Esophagus muscularis mucosa (tissue), 4 donors: ENCODE measurements around the gene AFF3. TPM values are rescaled to one million over a fixed set of nuclear protein-coding genes. Genes with fewer than 3 reads are reported as not detected.
A peak's percentile ranks its signal among the peaks of the same experiment; 100 is the strongest.

Source experiments
- DNase-seq: peaks from one replicate; pipeline ENCODE4 v3.0.0-alpha.2; 2017; ENCODE audit errors: extremely low spot score
- H3K27ac ChIP-seq, 4 donors: fragments of 200-600 bp; sonication (generic); replicated peaks in 1 of 4; 1 replicate in 3 of 4; 2 replicates in 1 of 4; pipeline ENCODE4 v1.5.1; 2016 to 2019; ENCODE audit warnings: mild to moderate bottlenecking in 1 of 4
- H3K27me3 ChIP-seq, 4 donors: fragments of 200-600 bp; sonication (generic); one replicate each; pipeline versions ENCODE4 v1.5.1 to v1.6.0; 2016 to 2019
- H3K36me3 ChIP-seq, 4 donors: fragments of 200-600 bp; sonication (generic); one replicate each; pipeline ENCODE4 v1.5.1; 2016 to 2019
- H3K4me1 ChIP-seq, 4 donors: fragments of 200-600 bp; sonication (generic); one replicate each; pipeline ENCODE4 v1.5.1; 2016 to 2019
- H3K4me3 ChIP-seq, 4 donors: fragments of 200-600 bp; sonication (generic); 1 replicate in 2 of 4; 2 replicates in 2 of 4; pipeline ENCODE4 v1.5.1; 2016 to 2019; ENCODE audit warnings: mild to moderate bottlenecking in 4 of 4, moderate library complexity in 1 of 4
- H3K9me3 ChIP-seq, 4 donors: fragments of 200-600 bp; sonication (generic); 1 replicate in 3 of 4; 2 replicates in 1 of 4; pipeline ENCODE4 v1.5.1; 2016 to 2019
- EP300 ChIP-seq: sonication (generic); formaldehyde crosslinking; IDR thresholded peaks from one replicate; pipeline ENCODE4 v1.6.1; 2017; ENCODE audit warnings: antibody characterized with exemption
- POLR2A ChIP-seq: fragments of 450-650 bp; IDR thresholded peaks from one replicate; pipeline ENCODE4 v1.6.1; 2017; ENCODE audit warnings: antibody characterized with exemption, moderate library complexity, mild to moderate bottlenecking, low read depth
- POLR2AphosphoS5 ChIP-seq, 2 donors: sonication (generic); formaldehyde crosslinking; IDR thresholded peaks; one replicate each; pipeline ENCODE4 v1.6.1; 2017; ENCODE audit warnings: antibody characterized with exemption in 2 of 2
- WGBS: methylation state at CpG from one replicate; pipeline ENCODE4 v1.1.5; 2018; 5-methylcytosine and 5-hydroxymethylcytosine counted together
- intact Hi-C: fragments of 100-400 bp; cut with DNase I; formaldehyde crosslinking; loops from one replicate; pipeline ENCODE4 v1.15.1; 2023
- total RNA-seq, 4 donors: library from RNA; depleted of rRNA; stranded (reverse); fragments of >200 nt; gene quantifications; one replicate each; pipeline versions ENCODE4 v1.1.0 to v1.2.1, GENCODE V29; 2016
- TF ChIP-seq, protein P1 (sequence below), 3 experiments: fragments of 200-600 bp in 2 of 3; fragments of 450-650 bp in 1 of 3; sonication (generic) in 2 of 3; IDR thresholded peaks; one replicate each; pipeline ENCODE4 v1.5.1; 2017 to 2019; ENCODE audit warnings: antibody characterized with exemption in 3 of 3, mild to moderate bottlenecking in 2 of 3, moderate library complexity in 1 of 3

The AFF3 gene
- total RNA-seq, 4 donors from 2014 or later: 36.4 to 99.5 (median 56.9) TPM

DNA sequence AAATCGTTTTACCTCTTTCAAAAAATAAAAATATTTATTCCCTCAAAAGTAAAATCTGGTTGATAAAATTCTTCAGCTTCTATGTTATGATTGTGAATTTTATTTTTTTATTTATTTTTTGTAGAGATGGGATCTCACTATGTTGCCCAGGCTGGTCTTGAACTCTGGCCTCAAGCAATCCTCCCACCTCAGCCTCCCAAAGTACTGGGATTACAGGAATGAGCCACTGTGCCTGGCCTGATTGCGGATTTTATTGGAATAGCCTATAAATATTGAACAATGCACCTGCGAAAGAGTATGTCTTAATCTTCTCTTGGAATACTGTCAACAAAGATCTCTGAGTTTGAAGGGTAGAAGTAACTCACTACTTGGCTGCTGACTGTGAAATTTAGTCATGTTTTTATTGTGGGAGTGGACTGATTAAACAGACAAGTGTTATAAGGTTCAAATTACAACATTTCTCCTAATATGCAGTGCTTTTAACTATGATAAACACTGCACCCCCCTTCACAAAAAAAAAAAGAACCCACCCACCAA lies 138.0 kb downstream of the AFF3 start:
- no peaks in the 10 kb centered on the region for H3K9me3 ChIP-seq
- H3K27me3 ChIP-seq: no peaks in the 10 kb centered on the region
- no peak for TF ChIP-seq EP300
- TF ChIP-seq, protein P1, sequence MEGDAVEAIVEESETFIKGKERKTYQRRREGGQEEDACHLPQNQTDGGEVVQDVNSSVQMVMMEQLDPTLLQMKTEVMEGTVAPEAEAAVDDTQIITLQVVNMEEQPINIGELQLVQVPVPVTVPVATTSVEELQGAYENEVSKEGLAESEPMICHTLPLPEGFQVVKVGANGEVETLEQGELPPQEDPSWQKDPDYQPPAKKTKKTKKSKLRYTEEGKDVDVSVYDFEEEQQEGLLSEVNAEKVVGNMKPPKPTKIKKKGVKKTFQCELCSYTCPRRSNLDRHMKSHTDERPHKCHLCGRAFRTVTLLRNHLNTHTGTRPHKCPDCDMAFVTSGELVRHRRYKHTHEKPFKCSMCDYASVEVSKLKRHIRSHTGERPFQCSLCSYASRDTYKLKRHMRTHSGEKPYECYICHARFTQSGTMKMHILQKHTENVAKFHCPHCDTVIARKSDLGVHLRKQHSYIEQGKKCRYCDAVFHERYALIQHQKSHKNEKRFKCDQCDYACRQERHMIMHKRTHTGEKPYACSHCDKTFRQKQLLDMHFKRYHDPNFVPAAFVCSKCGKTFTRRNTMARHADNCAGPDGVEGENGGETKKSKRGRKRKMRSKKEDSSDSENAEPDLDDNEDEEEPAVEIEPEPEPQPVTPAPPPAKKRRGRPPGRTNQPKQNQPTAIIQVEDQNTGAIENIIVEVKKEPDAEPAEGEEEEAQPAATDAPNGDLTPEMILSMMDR (IDR thresholded peaks at IDR 0.05): no peak
- intact Hi-C loops: no loop called here
- peak; percentile 47 for DNase-seq
- 96% methylated on average over 3 of the region's 3 CpGs for WGBS
- no peak overlapping the region for H3K4me3 ChIP-seq
- peaks cover 0 to 10% (median 9%) of the 10 kb centered on the region in 4 donors for H3K4me1 ChIP-seq
- peaks cover 0 to 29% (median 12%) of the 10 kb centered on the region in 4 donors for H3K36me3 ChIP-seq
- no peak overlapping the region for H3K27ac ChIP-seq

DNA sequence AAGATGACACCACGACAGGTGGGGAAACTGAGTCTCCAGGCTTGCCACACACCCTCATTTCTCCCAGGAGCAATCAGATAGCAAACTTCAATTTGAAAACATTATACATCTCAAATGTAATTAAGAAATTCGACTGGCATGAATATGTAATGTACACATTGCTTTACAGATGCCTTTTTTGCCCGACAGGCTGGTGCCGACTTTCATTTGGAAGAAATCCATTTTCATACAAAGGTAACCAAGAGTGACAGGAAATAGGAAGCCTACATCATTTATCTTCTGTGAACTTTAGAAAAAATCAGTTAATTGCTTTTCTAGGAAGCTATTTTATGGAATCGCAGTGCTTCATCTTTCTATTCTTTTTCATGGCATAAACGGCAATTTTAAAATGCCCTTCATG lies 140.3 kb downstream of the AFF3 start:
- peaks cover 0 to 21% (median 9%) of the 10 kb centered on the region in 4 donors for H3K36me3 ChIP-seq
- no peaks in the 10 kb centered on the region for H3K4me1 ChIP-seq
- H3K27me3 ChIP-seq: no peaks in the 10 kb centered on the region
- H3K9me3 ChIP-seq: no peaks in the 10 kb centered on the region
- intact Hi-C loops: no loop called here
- DNase-seq: peak; percentile 42
- WGBS: 98% methylated on average over 6 of the region's 6 CpGs
- no peak overlapping the region for H3K27ac ChIP-seq
- no peak for TF ChIP-seq POLR2AphosphoS5 (IDR thresholded peaks at IDR 0.05)
- no peak for TF ChIP-seq POLR2A
- no peak for TF ChIP-seq EP300
- TF ChIP-seq, protein P1 (IDR thresholded peaks at IDR 0.05): no peak
- no peak overlapping the region for H3K4me3 ChIP-seq

DNA sequence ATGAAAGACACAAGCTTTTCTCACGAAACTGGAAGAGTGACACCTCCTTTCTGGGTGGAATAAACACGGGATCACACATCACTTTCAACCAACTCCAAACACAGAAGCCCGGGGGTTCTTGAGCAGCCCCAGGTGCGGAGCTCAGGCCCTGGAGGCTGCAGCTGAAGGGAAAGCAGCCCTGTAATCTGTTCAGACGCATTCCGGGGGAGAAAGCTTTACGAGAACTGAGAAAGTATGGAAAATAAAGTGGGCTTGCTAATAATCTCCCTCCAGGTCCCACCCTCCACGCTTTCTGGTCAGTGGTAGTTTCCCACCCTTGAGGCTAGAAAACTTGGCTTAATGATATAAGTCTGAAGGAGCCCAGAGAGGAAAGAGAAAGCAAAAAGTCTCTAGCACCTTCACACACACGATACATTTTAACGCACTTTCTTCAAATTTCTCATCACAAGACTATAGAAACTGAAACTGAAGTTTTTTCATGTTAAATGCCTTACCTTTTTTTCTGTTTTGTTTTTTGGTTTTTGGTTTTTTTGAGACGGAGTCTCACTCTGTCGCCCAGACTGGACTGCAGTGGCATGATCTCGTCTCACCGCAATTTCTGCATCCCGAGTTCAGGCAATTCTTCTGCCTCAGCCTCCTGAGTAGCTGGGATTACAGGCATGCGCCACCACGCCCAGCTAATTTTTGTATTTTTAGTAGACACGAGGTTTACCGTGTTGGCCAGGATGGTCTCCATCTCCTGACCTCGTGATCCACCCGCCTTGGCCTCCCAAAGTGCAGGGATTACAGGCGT lies 141.3 kb downstream of the AFF3 start:
- Histone ChIP-seq H3K27me3 (no peaks in the 10 kb centered on the region), H3K4me3 (no peak overlapping the region), H3K9me3 (no peaks in the 10 kb centered on the region), H3K27ac (no peak overlapping the region), H3K4me1 (no peaks in the 10 kb centered on the region), H3K36me3 (peaks cover 0 to 13% (median 4%) of the 10 kb centered on the region in 4 donors)
- intact Hi-C loops: no loop called here
- 92% methylated on average over 21 of the region's 22 CpGs for WGBS
- TF ChIP-seq EP300: no peak
- no peak for TF ChIP-seq POLR2A
- no peak for TF ChIP-seq POLR2AphosphoS5 (IDR thresholded peaks at IDR 0.05)
- TF ChIP-seq, protein P1 (IDR thresholded peaks at IDR 0.05): no peak
- peak; percentile 55 for DNase-seq

DNA sequence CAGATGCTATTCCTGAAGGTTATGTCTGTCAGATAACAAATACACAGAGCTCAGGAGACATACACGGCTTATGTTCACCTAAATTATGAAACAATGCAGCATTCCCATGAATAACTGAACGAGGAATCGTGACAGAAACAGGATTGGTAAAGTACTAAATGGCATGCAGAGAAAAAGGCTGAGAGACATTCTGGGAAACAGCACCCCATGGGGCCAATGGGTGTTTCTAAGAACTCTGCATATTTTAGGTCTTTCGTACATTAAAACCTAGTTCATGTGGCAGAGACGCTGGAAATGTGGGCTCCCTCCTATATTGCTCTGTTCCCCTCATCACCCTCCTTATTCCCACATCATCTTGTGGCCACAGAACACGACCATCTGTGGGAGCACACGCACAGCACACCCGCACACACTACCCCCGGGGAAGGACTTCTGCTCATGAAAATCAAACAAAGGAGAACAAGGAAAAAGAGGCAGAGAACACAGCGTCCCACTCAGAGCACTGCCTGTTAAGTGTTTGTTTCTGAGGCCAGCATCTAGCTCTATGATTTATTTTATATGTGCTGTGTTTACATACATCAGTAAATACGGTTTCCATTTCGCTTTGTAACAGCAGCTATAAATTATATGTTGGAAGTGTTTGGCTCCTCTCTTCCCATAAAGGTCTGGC lies 143.6 kb downstream of the AFF3 start:
- Histone ChIP-seq H3K27me3 (no peaks in the 10 kb centered on the region), H3K4me3 (no peak overlapping the region), H3K9me3 (no peaks in the 10 kb centered on the region), H3K36me3 (peaks cover 0 to 13% (median 4%) of the 10 kb centered on the region in 4 donors), H3K4me1 (no peaks in the 10 kb centered on the region), H3K27ac (no peak overlapping the region)
- intact Hi-C loops: no loop called here
- TF ChIP-seq, protein P1 (IDR thresholded peaks at IDR 0.05): no peak
- TF ChIP-seq POLR2AphosphoS5 (IDR thresholded peaks at IDR 0.05) (no peak), EP300 (no peak), POLR2A (no peak)
- WGBS: 89% methylated on average over 12 of the region's 12 CpGs
- peak; percentile 37 for DNase-seq
